ENCODE data around the gene TMTC2.

TMTC2 gene

DNA sequence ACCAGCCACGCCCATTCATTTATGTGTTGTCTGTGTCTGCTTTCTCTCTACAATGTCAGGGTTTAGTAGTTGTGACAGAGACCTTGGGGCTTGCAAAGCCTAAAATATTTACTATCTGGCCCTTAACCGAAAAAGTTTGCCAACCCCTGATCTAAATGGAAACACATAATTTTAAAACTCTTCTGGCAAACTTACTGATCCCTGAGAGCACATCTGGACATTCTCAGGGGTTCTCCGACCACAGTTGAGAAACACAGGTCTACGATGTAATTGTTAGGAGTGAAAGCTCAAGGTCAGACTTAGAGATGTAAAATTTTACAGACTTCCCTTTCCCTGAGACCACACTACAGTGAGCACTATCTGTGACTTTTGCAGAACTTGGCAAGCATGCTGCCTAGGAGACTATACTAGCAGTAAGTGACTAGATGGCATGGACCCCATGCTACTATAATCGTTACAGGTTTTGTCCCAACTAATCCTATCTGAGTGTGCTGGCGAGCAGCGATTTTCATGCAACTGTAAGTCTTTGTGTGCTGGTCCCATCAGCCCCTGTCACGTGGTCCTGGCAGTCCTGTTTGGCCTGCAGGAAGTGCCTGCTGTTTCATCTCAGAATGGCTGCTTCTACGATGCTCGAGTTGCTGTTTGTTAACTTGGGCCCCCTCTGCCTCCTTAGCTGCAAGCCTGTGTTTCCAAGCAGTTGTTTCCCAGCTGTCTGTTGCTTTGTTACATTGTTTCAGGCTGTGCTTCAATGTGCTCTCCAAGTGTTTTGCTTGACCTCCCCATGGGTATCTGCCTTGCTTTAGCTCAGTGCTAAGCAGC lies 21.6 kb downstream of the TMTC2 start:
- Histone ChIP-seq H3K36me3 (ENCODE audit: low read depth) (no peaks in the 10 kb centered on the region), H3K4me1 (ENCODE audit: insufficient read depth, poor library complexity, severe bottlenecking) (no peaks in the 10 kb centered on the region), H3K4me3 (ENCODE audit: severe bottlenecking) (no peak overlapping the region), H3K9me3 (ENCODE audit: severe bottlenecking) (no peaks in the 10 kb centered on the region), H3K27me3 (ENCODE audit: insufficient read depth, poor library complexity, severe bottlenecking) (no peaks in the 10 kb centered on the region), H3K27ac (ENCODE audit: poor library complexity, severe bottlenecking) (no peak overlapping the region)
- DNase-seq (ENCODE audit: low spot score) (no peak), ATAC-seq (ENCODE audit: low read depth) (no peak)
- TF ChIP-seq, protein P1, sequence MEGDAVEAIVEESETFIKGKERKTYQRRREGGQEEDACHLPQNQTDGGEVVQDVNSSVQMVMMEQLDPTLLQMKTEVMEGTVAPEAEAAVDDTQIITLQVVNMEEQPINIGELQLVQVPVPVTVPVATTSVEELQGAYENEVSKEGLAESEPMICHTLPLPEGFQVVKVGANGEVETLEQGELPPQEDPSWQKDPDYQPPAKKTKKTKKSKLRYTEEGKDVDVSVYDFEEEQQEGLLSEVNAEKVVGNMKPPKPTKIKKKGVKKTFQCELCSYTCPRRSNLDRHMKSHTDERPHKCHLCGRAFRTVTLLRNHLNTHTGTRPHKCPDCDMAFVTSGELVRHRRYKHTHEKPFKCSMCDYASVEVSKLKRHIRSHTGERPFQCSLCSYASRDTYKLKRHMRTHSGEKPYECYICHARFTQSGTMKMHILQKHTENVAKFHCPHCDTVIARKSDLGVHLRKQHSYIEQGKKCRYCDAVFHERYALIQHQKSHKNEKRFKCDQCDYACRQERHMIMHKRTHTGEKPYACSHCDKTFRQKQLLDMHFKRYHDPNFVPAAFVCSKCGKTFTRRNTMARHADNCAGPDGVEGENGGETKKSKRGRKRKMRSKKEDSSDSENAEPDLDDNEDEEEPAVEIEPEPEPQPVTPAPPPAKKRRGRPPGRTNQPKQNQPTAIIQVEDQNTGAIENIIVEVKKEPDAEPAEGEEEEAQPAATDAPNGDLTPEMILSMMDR (IDR thresholded peaks at IDR 0.05; ENCODE audit: poor library complexity, severe bottlenecking), result no peak

DNA sequence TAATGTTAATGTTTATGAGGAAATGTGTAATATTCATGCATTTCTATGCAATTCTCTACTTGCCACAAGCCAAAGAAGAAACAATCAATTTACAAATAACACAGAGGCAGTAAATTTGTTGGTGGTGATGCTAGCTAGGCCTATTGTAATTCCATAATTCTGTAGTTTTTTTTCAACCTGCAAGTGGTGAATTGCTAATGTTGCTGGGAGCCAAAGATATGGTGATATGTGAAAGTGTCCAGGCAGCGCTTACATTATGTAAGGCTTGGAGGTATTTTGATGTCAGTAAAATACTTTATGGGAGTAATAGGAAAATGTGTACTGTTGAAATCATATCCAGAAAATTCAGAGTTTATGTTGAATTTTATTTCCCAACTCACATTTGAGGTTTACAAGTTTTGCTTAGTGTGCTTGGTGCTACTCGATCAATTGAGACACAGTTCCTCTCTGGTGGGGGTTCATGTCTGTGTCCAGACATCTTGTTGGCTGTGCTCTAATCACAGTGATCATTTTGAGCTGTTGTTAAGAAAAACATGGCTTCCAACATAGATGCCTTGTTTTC lies 23.2 kb downstream of the TMTC2 start:
- ATAC-seq (ENCODE audit: low read depth) (no peak), DNase-seq (ENCODE audit: low spot score) (no peak)
- Histone ChIP-seq H3K4me1 (ENCODE audit: insufficient read depth, poor library complexity, severe bottlenecking) (no peaks in the 10 kb centered on the region), H3K27me3 (ENCODE audit: insufficient read depth, poor library complexity, severe bottlenecking) (no peaks in the 10 kb centered on the region), H3K9me3 (ENCODE audit: severe bottlenecking) (no peaks in the 10 kb centered on the region), H3K4me3 (ENCODE audit: severe bottlenecking) (no peak overlapping the region), H3K27ac (ENCODE audit: poor library complexity, severe bottlenecking) (no peak overlapping the region), H3K36me3 (ENCODE audit: low read depth) (no peaks in the 10 kb centered on the region)
- TF ChIP-seq, protein P1 (IDR thresholded peaks at IDR 0.05; ENCODE audit: poor library complexity, severe bottlenecking), result no peak

DNA sequence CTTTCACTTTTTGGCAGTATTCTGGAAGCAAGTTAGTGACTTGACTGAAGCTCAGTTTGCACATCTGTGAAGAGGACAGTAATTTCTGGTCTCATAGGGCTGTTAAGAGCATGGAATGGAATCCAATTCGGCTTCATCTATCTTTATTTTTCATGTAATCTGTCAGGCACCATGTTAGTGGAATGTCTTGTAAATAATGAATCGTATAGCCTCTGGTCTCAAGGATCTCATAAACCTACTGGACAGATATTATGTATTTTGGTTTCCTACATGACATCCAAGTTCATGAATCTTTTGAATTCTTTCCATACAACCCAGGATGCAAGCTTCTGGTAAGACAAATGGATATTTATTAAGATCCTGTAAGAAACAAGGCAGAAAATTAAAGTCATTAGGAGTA lies 24.0 kb downstream of the TMTC2 start:
- Histone ChIP-seq H3K4me3 (ENCODE audit: severe bottlenecking) (no peak overlapping the region), H3K36me3 (ENCODE audit: low read depth) (no peaks in the 10 kb centered on the region), H3K27me3 (ENCODE audit: insufficient read depth, poor library complexity, severe bottlenecking) (no peaks in the 10 kb centered on the region), H3K9me3 (ENCODE audit: severe bottlenecking) (no peaks in the 10 kb centered on the region), H3K4me1 (ENCODE audit: insufficient read depth, poor library complexity, severe bottlenecking) (no peaks in the 10 kb centered on the region), H3K27ac (ENCODE audit: poor library complexity, severe bottlenecking) (no peak overlapping the region)
- DNase-seq (ENCODE audit: low spot score), result no peak
- TF ChIP-seq, protein P1 (IDR thresholded peaks at IDR 0.05; ENCODE audit: poor library complexity, severe bottlenecking), result no peak
- no peak for ATAC-seq (ENCODE audit: low read depth)

DNA sequence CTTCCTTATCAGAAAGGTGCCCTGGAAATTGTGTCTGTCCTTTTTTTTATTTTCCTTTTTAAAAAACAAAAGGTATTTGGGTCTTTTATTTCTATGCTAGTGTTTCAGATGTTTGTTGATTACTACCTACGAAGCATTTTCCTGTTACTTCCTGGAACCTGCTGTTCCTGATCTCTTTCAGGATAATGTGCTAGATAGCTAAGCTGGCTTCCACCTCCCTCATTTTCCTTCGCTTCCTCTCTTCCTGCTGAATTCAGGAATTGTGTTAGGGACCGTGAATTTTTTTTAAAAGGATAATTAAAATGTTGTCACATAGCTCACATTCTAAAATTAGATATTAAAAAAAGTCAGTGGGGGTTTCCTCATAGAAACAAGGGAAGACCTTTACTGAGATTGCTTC lies 27.7 kb downstream of the TMTC2 start:
- no peaks in the 10 kb centered on the region for H3K36me3 ChIP-seq (ENCODE audit: low read depth)
- no peaks in the 10 kb centered on the region for H3K27me3 ChIP-seq (ENCODE audit: insufficient read depth, poor library complexity, severe bottlenecking)
- no peaks in the 10 kb centered on the region for H3K9me3 ChIP-seq (ENCODE audit: severe bottlenecking)
- no peak overlapping the region for H3K27ac ChIP-seq (ENCODE audit: poor library complexity, severe bottlenecking)
- DNase-seq (ENCODE audit: low spot score) (no peak), ATAC-seq (ENCODE audit: low read depth) (no peak)
- H3K4me3 ChIP-seq (ENCODE audit: severe bottlenecking), result no peak overlapping the region
- TF ChIP-seq, protein P1 (IDR thresholded peaks at IDR 0.05; ENCODE audit: poor library complexity, severe bottlenecking), result no peak
- no peaks in the 10 kb centered on the region for H3K4me1 ChIP-seq (ENCODE audit: insufficient read depth, poor library complexity, severe bottlenecking)

DNA sequence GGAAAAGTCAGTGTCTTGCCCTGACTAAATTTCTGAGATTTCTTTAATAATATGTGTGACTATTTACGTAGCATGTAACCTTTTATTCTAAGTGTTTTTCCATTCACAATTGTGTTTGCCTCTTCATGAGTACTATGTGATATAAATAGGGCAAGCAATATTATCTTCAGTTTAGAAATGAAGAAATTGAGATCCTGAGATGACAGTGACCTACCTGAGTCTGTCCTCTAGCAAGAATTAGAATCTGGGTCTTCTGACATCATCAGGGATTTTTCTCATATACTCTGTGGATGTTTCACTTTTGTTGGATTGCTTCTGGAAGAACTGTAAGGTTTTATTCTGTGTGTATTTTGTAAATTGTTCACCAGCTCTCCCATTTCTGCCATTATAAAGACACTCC lies 35.0 kb downstream of the TMTC2 start:
- Histone ChIP-seq H3K4me1 (ENCODE audit: insufficient read depth, poor library complexity, severe bottlenecking) (no peaks in the 10 kb centered on the region), H3K27me3 (ENCODE audit: insufficient read depth, poor library complexity, severe bottlenecking) (no peaks in the 10 kb centered on the region), H3K9me3 (ENCODE audit: severe bottlenecking) (no peaks in the 10 kb centered on the region), H3K27ac (ENCODE audit: poor library complexity, severe bottlenecking) (no peak overlapping the region), H3K36me3 (ENCODE audit: low read depth) (no peaks in the 10 kb centered on the region), H3K4me3 (ENCODE audit: severe bottlenecking) (no peak overlapping the region)
- no peak for DNase-seq (ENCODE audit: low spot score)
- TF ChIP-seq, protein P1 (IDR thresholded peaks at IDR 0.05; ENCODE audit: poor library complexity, severe bottlenecking), result no peak
- ATAC-seq (ENCODE audit: low read depth), result no peak
